ENCODE data around the gene TOE1. TPM values are rescaled to one million over a fixed set of nuclear protein-coding genes. Genes with fewer than 3 reads are reported as not detected.

Gene TOE1
- total and polyA plus RNA-seq, 9 of the 15 experiments (the other 6 are each of a cell fraction or from before 2014, with no cell fraction given) = 32.1 to 85.7 (median 38.0) TPM

GRCh38 chr1:45304311-45305081 lies 35.5 kb upstream of the TOE1 start (continued):
- no peak for TF ChIP-seq ZFPM2 (CRISPR knock-in tag; IDR thresholded peaks at IDR 0.05)
- TF ChIP-seq THRAP3 (IDR thresholded peaks at IDR 0.05; ENCODE audit: borderline replicate concordance) = no peak
- 0 out of 4 replicates have a peak, but pooled peaks of 1 of the 2 experiments have one; percentile 16 for TF ChIP-seq SRF (CRISPR knock-in tag; IDR thresholded peaks at IDR 0.05)
- no peak for TF ChIP-seq ZNF184 (CRISPR knock-in tag; IDR thresholded peaks at IDR 0.05)
- no peak for TF ChIP-seq PTBP1 (IDR thresholded peaks at IDR 0.05; ENCODE audit: low read depth, low read length)
- TF ChIP-seq BDP1 (IDR thresholded peaks at IDR 0.05; ENCODE audit: insufficient read depth, insufficient read length) = no peak
- 0 out of 2 replicates have a peak, but pooled peaks have one; percentile 13 for TF ChIP-seq MTA3 (IDR thresholded peaks at IDR 0.05; ENCODE audit: borderline replicate concordance)
- no peak for TF ChIP-seq FOXK2 (conservative IDR thresholded peaks at IDR 0.05 in 1 of 2, IDR thresholded peaks at IDR 0.05 in 1 of 2; ENCODE audit: low read depth in 2 of 2)
- TF ChIP-seq PHF20 (IDR thresholded peaks at IDR 0.05; ENCODE audit: partially characterized antibody) = no peak
- no peak for TF ChIP-seq ZNF780A (CRISPR knock-in tag; IDR thresholded peaks at IDR 0.05)
- no peak for TF ChIP-seq CEBPB (tag; IDR thresholded peaks at IDR 0.05)
- TF ChIP-seq HDGF (IDR thresholded peaks at IDR 0.05) = no peak; the same call in 1 of the 2 replicates
- TF ChIP-seq SAFB2 (IDR thresholded peaks at IDR 0.05; ENCODE audit: borderline replicate concordance, low read depth, low read length, severe bottlenecking) = no peak
- TF ChIP-seq, protein P1, sequence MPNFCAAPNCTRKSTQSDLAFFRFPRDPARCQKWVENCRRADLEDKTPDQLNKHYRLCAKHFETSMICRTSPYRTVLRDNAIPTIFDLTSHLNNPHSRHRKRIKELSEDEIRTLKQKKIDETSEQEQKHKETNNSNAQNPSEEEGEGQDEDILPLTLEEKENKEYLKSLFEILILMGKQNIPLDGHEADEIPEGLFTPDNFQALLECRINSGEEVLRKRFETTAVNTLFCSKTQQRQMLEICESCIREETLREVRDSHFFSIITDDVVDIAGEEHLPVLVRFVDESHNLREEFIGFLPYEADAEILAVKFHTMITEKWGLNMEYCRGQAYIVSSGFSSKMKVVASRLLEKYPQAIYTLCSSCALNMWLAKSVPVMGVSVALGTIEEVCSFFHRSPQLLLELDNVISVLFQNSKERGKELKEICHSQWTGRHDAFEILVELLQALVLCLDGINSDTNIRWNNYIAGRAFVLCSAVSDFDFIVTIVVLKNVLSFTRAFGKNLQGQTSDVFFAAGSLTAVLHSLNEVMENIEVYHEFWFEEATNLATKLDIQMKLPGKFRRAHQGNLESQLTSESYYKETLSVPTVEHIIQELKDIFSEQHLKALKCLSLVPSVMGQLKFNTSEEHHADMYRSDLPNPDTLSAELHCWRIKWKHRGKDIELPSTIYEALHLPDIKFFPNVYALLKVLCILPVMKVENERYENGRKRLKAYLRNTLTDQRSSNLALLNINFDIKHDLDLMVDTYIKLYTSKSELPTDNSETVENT (CRISPR knock-in tag; IDR thresholded peaks at IDR 0.05) = 0 out of 2 replicates have a peak, but pooled peaks have one; percentile 30
- no peak for TF ChIP-seq OTX1 (CRISPR knock-in tag; IDR thresholded peaks at IDR 0.05)
- no peak for TF ChIP-seq SAFB (IDR thresholded peaks at IDR 0.05; ENCODE audit: borderline replicate concordance, low read depth, low read length)
- TF ChIP-seq, protein P2, sequence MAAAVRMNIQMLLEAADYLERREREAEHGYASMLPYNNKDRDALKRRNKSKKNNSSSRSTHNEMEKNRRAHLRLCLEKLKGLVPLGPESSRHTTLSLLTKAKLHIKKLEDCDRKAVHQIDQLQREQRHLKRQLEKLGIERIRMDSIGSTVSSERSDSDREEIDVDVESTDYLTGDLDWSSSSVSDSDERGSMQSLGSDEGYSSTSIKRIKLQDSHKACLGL (CRISPR knock-in tag; IDR thresholded peaks at IDR 0.05; ENCODE audit: borderline replicate concordance, poor library complexity, severe bottlenecking) = no peak
- TF ChIP-seq HES1 (IDR thresholded peaks at IDR 0.05; ENCODE audit: low read depth) = no peak

All from K562 (cell line).